Natural killer cell treated with Interleukin-12 subunit alpha and Interleukin-12 subunit beta and Interleukin-15 and Interleukin-18, amount 100 ng/mL, for 72 hours (primary cell): Measurements from ENCODE around the gene DHX58. TPM values are rescaled to one million over a fixed set of nuclear protein-coding genes. Genes with fewer than 3 reads are reported as not detected.

Source experiments
- ATAC-seq, 2 donors: fragments of 150-1000 bp; cut with Tn5 transposase in 1 of 2; sonication (Bioruptor Pico), chemical (Tn5 transposase) in 1 of 2; 2 replicates each; pipeline ENCODE4 v1.10.0; 2021
- DNase-seq: peaks from one replicate; pipeline ENCODE4 v3.0.0; 2022; ENCODE audit warnings: low spot score
- H3K27ac Mint-ChIP-seq, 2 donors: 1 replicate in 1 of 2; 2 replicates in 1 of 2; pipeline ENCODE4 v1.8.0; 2022; ENCODE audit warnings: mixed read lengths in 2 of 2, mild to moderate bottlenecking in 1 of 2, moderate library complexity in 1 of 2
- H3K27me3 Mint-ChIP-seq, 2 donors: 1 replicate in 1 of 2; 2 replicates in 1 of 2; pipeline ENCODE4 v1.8.0; 2022; ENCODE audit warnings: mixed read lengths in 2 of 2
- H3K36me3 Mint-ChIP-seq: one replicate; pipeline ENCODE4 v1.8.0; 2022; ENCODE audit warnings: mixed read lengths
- H3K4me1 Mint-ChIP-seq, 2 donors: 1 replicate in 1 of 2; 2 replicates in 1 of 2; pipeline ENCODE4 v1.8.0; 2022; ENCODE audit warnings: low read depth in 2 of 2, mixed read lengths in 2 of 2, mild to moderate bottlenecking in 1 of 2
- H3K4me3 Mint-ChIP-seq: one replicate; pipeline ENCODE4 v1.8.0; 2022; ENCODE audit warnings: mixed read lengths
- H3K9me3 Mint-ChIP-seq: 2 replicates; pipeline ENCODE4 v1.8.0; 2022; ENCODE audit warnings: mixed read lengths
- total RNA-seq, 2 donors: library from RNA; stranded (reverse); gene quantifications; one replicate each; pipeline ENCODE4 v1.2.3, GENCODE V29; 2022

Gene DHX58
- total RNA-seq, 2 donors from 2014 or later, result 7.0 to 7.6 TPM

GRCh38 chr17:42111265-42111636, 1.3 kb downstream of the DHX58 start:
- Mint-ChIP-seq H3K27me3 (no peaks in the 10 kb centered on the region), H3K4me1 (peaks cover 22 to 27% of the 10 kb centered on the region in 2 donors), H3K9me3 (no peaks in the 10 kb centered on the region), H3K27ac (peak overlapping the region in 1 of 2 donors; percentile 96), H3K4me3 (no peak overlapping the region), H3K36me3 (no peaks in the 10 kb centered on the region)
- DNase-seq, result no peak
- ATAC-seq, result no peak

- Mint-ChIP-seq H3K9me3 (no peaks in the 10 kb centered on the region), H3K27ac (peak overlapping the region; percentile 11 to 96), H3K4me3 (peak overlapping the region; percentile 58), H3K36me3 (no peaks in the 10 kb centered on the region), H3K27me3 (no peaks in the 10 kb centered on the region), H3K4me1 (peaks cover 16 to 26% of the 10 kb centered on the region in 2 donors)
- ATAC-seq (no peak), DNase-seq (no peak)
Observed at GRCh38 chr17:42110301-42111264, 1.9 kb downstream of the DHX58 start.

- H3K27ac Mint-ChIP-seq, result no peak overlapping the region
- no peaks in the 10 kb centered on the region for H3K36me3 Mint-ChIP-seq
- DNase-seq (no peak), ATAC-seq (no peak)
- no peaks in the 10 kb centered on the region for H3K9me3 Mint-ChIP-seq
- H3K27me3 Mint-ChIP-seq, result no peaks in the 10 kb centered on the region
- H3K4me1 Mint-ChIP-seq, result peaks cover 15 to 25% of the 10 kb centered on the region in 2 donors
- H3K4me3 Mint-ChIP-seq, result no peak overlapping the region
Observed at GRCh38 chr17:42109086-42109485, 3.4 kb downstream of the DHX58 start.

- Mint-ChIP-seq H3K36me3 (no peaks in the 10 kb centered on the region), H3K4me3 (peak overlapping the region; percentile 36), H3K9me3 (no peaks in the 10 kb centered on the region), H3K27me3 (no peaks in the 10 kb centered on the region), H3K27ac (no peak overlapping the region), H3K4me1 (peaks cover 14 to 25% of the 10 kb centered on the region in 2 donors)
- DNase-seq (peak; percentile 91), ATAC-seq (peak; percentile 95 to 96)
Observed at GRCh38 chr17:42107597-42108576, 4.6 kb downstream of the DHX58 start.

- H3K9me3 Mint-ChIP-seq, result no peaks in the 10 kb centered on the region
- H3K4me3 Mint-ChIP-seq, result no peak overlapping the region
- no peaks in the 10 kb centered on the region for H3K27me3 Mint-ChIP-seq
- H3K27ac Mint-ChIP-seq, result no peak overlapping the region
- ATAC-seq (no peak), DNase-seq (no peak)
- H3K4me1 Mint-ChIP-seq, result peaks cover 9 to 18% of the 10 kb centered on the region in 2 donors
- H3K36me3 Mint-ChIP-seq, result no peaks in the 10 kb centered on the region
Observed at GRCh38 chr17:42107124-42107523, 5.4 kb downstream of the DHX58 start.

- Mint-ChIP-seq H3K4me3 (peak overlapping the region; percentile 2), H3K4me1 (peaks cover 5 to 19% of the 10 kb centered on the region in 2 donors), H3K27ac (no peak overlapping the region), H3K36me3 (no peaks in the 10 kb centered on the region), H3K27me3 (no peaks in the 10 kb centered on the region), H3K9me3 (no peaks in the 10 kb centered on the region)
- no peak for ATAC-seq
- no peak for DNase-seq
Observed at GRCh38 chr17:42106009-42106408, 6.5 kb downstream of the DHX58 start.

GRCh38 chr17:42104264-42104663, 8.2 kb downstream of the DHX58 start:
- H3K9me3 Mint-ChIP-seq, result no peaks in the 10 kb centered on the region
- no peak for DNase-seq
- ATAC-seq, result no peak
- no peaks in the 10 kb centered on the region for H3K36me3 Mint-ChIP-seq
- H3K4me3 Mint-ChIP-seq, result no peak overlapping the region
- H3K4me1 Mint-ChIP-seq, result peaks cover 0 to 15% of the 10 kb centered on the region in 2 donors
- peaks cover 0 to 3% of the 10 kb centered on the region in 2 donors for H3K27me3 Mint-ChIP-seq
- no peak overlapping the region for H3K27ac Mint-ChIP-seq

GRCh38 chr17:42103221-42103954, 9.1 kb downstream of the DHX58 start:
- Mint-ChIP-seq H3K9me3 (no peaks in the 10 kb centered on the region), H3K27me3 (peaks cover 0 to 3% of the 10 kb centered on the region in 2 donors), H3K4me1 (peaks cover 0 to 15% of the 10 kb centered on the region in 2 donors), H3K36me3 (no peaks in the 10 kb centered on the region), H3K27ac (no peak overlapping the region), H3K4me3 (no peak overlapping the region)
- DNase-seq (no peak), ATAC-seq (no peak)

GRCh38 chr17:42101513-42102292, 10.8 kb downstream of the DHX58 start:
- Mint-ChIP-seq H3K36me3 (no peaks in the 10 kb centered on the region), H3K27me3 (peaks cover 0 to 14% of the 10 kb centered on the region in 2 donors), H3K4me1 (peaks cover 0 to 11% of the 10 kb centered on the region in 2 donors), H3K27ac (peak overlapping the region in 1 of 2 donors; percentile 37), H3K4me3 (no peak overlapping the region), H3K9me3 (no peaks in the 10 kb centered on the region)
- peak; percentile 73 for DNase-seq
- ATAC-seq, result peak; percentile 78 to 85

- peaks cover 0 to 7% of the 10 kb centered on the region in 2 donors for H3K4me1 Mint-ChIP-seq
- no peaks in the 10 kb centered on the region for H3K9me3 Mint-ChIP-seq
- ATAC-seq, result no peak
- H3K4me3 Mint-ChIP-seq, result no peak overlapping the region
- peaks cover 7 to 18% of the 10 kb centered on the region in 2 donors for H3K27me3 Mint-ChIP-seq
- H3K36me3 Mint-ChIP-seq, result no peaks in the 10 kb centered on the region
- H3K27ac Mint-ChIP-seq, result no peak overlapping the region
- no peak for DNase-seq
Observed at GRCh38 chr17:42098730-42099399, 13.6 kb downstream of the DHX58 start.

- no peak within 1 kb of the TSS for H3K4me3 Mint-ChIP-seq
- ATAC-seq (no peak), DNase-seq (no peak)
- H3K27me3 Mint-ChIP-seq, result peaks cover 8 to 18% of the 10 kb centered on the region in 2 donors
- H3K27ac Mint-ChIP-seq, result no peak within 1 kb of the TSS
- H3K36me3 Mint-ChIP-seq, result no peaks in the 10 kb centered on the region
- peaks cover 0 to 7% of the 10 kb centered on the region in 2 donors for H3K4me1 Mint-ChIP-seq
- no peaks in the 10 kb centered on the region for H3K9me3 Mint-ChIP-seq
Observed at GRCh38 chr17:42097691-42098631, 14.6 kb downstream of the DHX58 start, which contains the start of gene ZNF385C. Gene ZNF385C (minus strand): TSS chr17:42098473. CDS start chr17:42063056, 35,417 bp downstream.
